RWPE1 (cell line): ENCODE data around the gene GRSF1.

Source experiments
- CTCF ChIA-PET: fragments of 350-600 bp; sonication (Branson Sonifier 250); formaldehyde crosslinking; extraction: SDS; loops from one replicate; lab custom pipeline; 2021; lab: Yijun Ruan, JAX
- POLR2A ChIA-PET: fragments of 400-600 bp; formaldehyde crosslinking; extraction: SDS; loops from one replicate; lab custom pipeline; 2020; ENCODE audit warnings: antibody characterized with exemption; ENCODE audit not compliant: low non-redundant PET; lab: Yijun Ruan, JAX
- DNase-seq: peaks from one replicate; pipeline ENCODE4 v3.0.0; 2012; ENCODE audit warnings: low spot score
- H3K27ac ChIP-seq: fragments of 450-650 bp; 2 replicates; pipeline ENCODE4 v1.5.1; 2017
- CTCF ChIP-seq: fragments of 450-650 bp; conservative IDR thresholded peaks from 2 replicates; pipeline ENCODE4 v1.5.1; 2017; ENCODE audit warnings: low read depth, mild to moderate bottlenecking

The GRSF1 gene

GRCh38 chr4:70838204-70838603 is 1.5 kb downstream of the GRSF1 start:
- CTCF ChIA-PET: no interaction called here
- POLR2A ChIA-PET: interaction anchor here (0.9 kb wide), 1 partner anchor 64 kb away, joined by 3 read pairs; the partner anchor contains the start of gene MOB1B
- DNase-seq: no peak
- H3K27ac ChIP-seq: peak overlapping the region; percentile 22; the same call in 1 of the 2 replicates
- no peak for TF ChIP-seq CTCF

- TF ChIP-seq CTCF: no peak
- H3K27ac ChIP-seq: no peak overlapping the region
- ChIA-PET POLR2A (no interaction called here), CTCF (interaction anchor here (0.6 kb wide), 1 partner anchor 184 kb away, joined by 3 read pairs; no protein-coding TSS in a partner anchor)
- no peak for DNase-seq
Measured at GRCh38 chr4:70836081-70836480, 3.6 kb downstream of the GRSF1 start.

GRCh38 chr4:70833675-70834074 is 6.0 kb downstream of the GRSF1 start:
- ChIA-PET POLR2A (no interaction called here), CTCF (no interaction called here)
- no peak for DNase-seq
- peak overlapping the region; percentile 45; the same call in 1 of the 2 replicates for H3K27ac ChIP-seq
- TF ChIP-seq CTCF: no peak

GRCh38 chr4:70831293-70831692 is 8.4 kb downstream of the GRSF1 start:
- DNase-seq: no peak
- ChIA-PET POLR2A (no interaction called here), CTCF (no interaction called here)
- no peak overlapping the region for H3K27ac ChIP-seq
- no peak for TF ChIP-seq CTCF

- DNase-seq: no peak
- ChIA-PET POLR2A (no interaction called here), CTCF (no interaction called here)
- no peak overlapping the region for H3K27ac ChIP-seq
- TF ChIP-seq CTCF: no peak
Measured at GRCh38 chr4:70830054-70830453, 9.6 kb downstream of the GRSF1 start.

GRCh38 chr4:70829492-70829891 is 10.2 kb downstream of the GRSF1 start:
- ChIA-PET CTCF (no interaction called here), POLR2A (no interaction called here)
- no peak for TF ChIP-seq CTCF
- DNase-seq: no peak
- H3K27ac ChIP-seq: no peak overlapping the region
